ENCODE measurements around the gene SERBP1. TPM values are rescaled to one million over a fixed set of nuclear protein-coding genes. Genes with fewer than 3 reads are reported as not detected.

SERBP1 gene
- total RNA-seq, 1 experiment from 2014 or later = 315 TPM

DNA sequence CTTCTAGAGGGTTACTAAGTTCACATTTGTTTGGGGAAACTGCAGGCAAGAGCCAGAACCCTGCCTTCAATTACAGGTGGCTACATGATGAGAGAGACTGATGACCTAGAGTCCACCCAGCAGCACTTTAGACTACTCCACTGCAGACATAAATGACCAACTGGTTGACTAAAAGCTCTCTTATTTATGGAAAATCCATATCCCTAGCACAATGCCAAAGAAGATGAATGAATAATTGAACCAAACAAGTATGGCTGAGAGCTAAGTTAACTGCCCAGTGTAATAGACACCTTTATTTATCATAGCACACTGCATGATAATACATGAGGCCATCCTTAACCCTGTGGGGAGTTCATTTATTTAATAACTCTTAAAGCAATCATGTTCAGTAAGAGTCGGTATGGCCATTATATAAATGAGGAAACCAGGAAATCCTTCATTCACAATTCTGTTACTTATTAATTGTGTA is 62.1 kb downstream of the SERBP1 start:
- POLR2A ChIA-PET = interaction anchor here (0.9 to 2.6 kb wide), 3 partner anchors 9 to 62 kb away, joined by 3 to 12 read pairs (median 6); partner anchors contain the start of gene SERBP1
- no peak overlapping the region for H3K4me3 Mint-ChIP-seq (ENCODE audit: unreplicated experiment)
- no peak overlapping the region for H3K27ac Mint-ChIP-seq (ENCODE audit: low read depth, unreplicated experiment)
- H3K27me3 Mint-ChIP-seq (ENCODE audit: insufficient read depth, unreplicated experiment) = no peaks in the 10 kb centered on the region
- TF ChIP-seq, protein P1, sequence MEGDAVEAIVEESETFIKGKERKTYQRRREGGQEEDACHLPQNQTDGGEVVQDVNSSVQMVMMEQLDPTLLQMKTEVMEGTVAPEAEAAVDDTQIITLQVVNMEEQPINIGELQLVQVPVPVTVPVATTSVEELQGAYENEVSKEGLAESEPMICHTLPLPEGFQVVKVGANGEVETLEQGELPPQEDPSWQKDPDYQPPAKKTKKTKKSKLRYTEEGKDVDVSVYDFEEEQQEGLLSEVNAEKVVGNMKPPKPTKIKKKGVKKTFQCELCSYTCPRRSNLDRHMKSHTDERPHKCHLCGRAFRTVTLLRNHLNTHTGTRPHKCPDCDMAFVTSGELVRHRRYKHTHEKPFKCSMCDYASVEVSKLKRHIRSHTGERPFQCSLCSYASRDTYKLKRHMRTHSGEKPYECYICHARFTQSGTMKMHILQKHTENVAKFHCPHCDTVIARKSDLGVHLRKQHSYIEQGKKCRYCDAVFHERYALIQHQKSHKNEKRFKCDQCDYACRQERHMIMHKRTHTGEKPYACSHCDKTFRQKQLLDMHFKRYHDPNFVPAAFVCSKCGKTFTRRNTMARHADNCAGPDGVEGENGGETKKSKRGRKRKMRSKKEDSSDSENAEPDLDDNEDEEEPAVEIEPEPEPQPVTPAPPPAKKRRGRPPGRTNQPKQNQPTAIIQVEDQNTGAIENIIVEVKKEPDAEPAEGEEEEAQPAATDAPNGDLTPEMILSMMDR (IDR thresholded peaks at IDR 0.05; ENCODE audit: unreplicated experiment) = no peak
- H3K4me1 Mint-ChIP-seq (ENCODE audit: insufficient read depth, unreplicated experiment) = peaks cover 16% of the 10 kb centered on the region
- intact Hi-C loops (cut with micrococcal nuclease) = no loop called here
- no peaks in the 10 kb centered on the region for H3K36me3 Mint-ChIP-seq (ENCODE audit: insufficient read depth, unreplicated experiment)
- no peak for DNase-seq (ENCODE audit: unreplicated experiment)
- H3K9me3 Mint-ChIP-seq (ENCODE audit: unreplicated experiment) = no peaks in the 10 kb centered on the region
- CTCF ChIA-PET = interaction anchor here (0.7 to 1.7 kb wide), 4 partner anchors 9 to 155 kb away, joined by 3 to 6 read pairs (median 5); no protein-coding TSS in a partner anchor
- BruUV-seq (replicated peaks) = no TSS peak

DNA sequence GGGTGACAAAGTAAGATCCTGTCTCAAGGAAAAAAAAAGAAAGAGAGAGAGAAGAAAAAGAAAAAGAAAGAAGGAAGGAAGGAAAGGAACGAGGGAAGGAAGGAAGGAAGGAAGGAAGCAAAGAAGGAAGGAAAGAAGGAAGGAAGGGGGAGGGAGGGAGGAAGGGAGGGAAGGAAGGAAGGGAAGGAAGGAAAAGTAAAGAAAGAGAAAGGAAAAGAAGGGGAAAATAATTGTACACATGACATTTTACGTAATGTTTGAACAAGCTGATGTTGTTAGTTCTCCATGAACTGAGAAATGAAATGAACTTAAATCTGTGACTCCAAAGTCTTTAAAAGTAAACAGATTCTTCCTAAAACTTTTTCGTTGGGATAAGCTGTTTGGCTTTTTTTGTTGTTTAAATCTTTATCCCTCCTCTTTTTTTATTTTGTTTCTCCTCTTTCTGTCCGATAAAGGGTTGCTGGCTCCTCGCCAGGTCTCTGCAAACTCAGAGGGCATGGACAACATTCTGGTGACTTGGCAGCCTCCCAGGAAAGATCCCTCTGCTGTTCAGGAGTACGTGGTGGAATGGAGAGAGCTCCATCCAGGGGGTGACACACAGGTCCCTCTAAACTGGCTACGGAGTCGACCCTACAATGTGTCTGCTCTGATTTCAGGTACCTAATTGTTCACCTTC is 62.7 kb downstream of the SERBP1 start:
- intact Hi-C loops (cut with micrococcal nuclease) = no loop called here
- no TSS peak for BruUV-seq (replicated peaks)
- Mint-ChIP-seq H3K27me3 (ENCODE audit: insufficient read depth, unreplicated experiment) (no peaks in the 10 kb centered on the region), H3K4me1 (ENCODE audit: insufficient read depth, unreplicated experiment) (peaks cover 16% of the 10 kb centered on the region), H3K36me3 (ENCODE audit: insufficient read depth, unreplicated experiment) (no peaks in the 10 kb centered on the region), H3K4me3 (ENCODE audit: unreplicated experiment) (no peak overlapping the region), H3K9me3 (ENCODE audit: unreplicated experiment) (no peaks in the 10 kb centered on the region), H3K27ac (ENCODE audit: low read depth, unreplicated experiment) (no peak overlapping the region)
- TF ChIP-seq, protein P1 (IDR thresholded peaks at IDR 0.05; ENCODE audit: unreplicated experiment) = no peak
- CTCF ChIA-PET = interaction anchor here (0.6 to 1.7 kb wide), 7 partner anchors 8 to 337 kb away, joined by 3 to 6 read pairs (median 4); no protein-coding TSS in a partner anchor
- DNase-seq (ENCODE audit: unreplicated experiment) = peak; percentile 64
- POLR2A ChIA-PET = interaction anchor here (0.9 to 2.4 kb wide), 3 partner anchors 10 to 63 kb away, joined by 3 to 12 read pairs (median 4); partner anchors contain the start of gene SERBP1

DNA sequence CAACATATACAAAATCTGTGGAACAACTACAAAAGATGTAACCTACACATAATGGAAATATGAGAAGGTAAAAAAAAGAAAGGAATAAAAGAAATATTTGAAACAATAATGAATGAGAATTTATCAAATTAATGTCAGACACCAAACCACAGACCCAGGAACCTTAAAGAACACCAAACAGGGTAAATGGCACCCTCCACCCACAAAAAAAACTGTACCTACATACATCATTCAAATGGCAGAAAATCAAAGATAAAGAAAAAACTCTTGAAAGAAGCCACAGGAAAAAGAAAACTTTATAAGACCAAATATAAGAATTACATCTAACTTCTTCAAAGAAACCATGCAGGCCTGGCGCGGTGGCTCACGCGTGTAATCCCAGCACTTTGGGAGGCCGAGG is 68.6 kb downstream of the SERBP1 start:
- Mint-ChIP-seq H3K36me3 (ENCODE audit: insufficient read depth, unreplicated experiment) (peaks cover 1% of the 10 kb centered on the region), H3K4me1 (ENCODE audit: insufficient read depth, unreplicated experiment) (peaks cover 2% of the 10 kb centered on the region), H3K27me3 (ENCODE audit: insufficient read depth, unreplicated experiment) (no peaks in the 10 kb centered on the region), H3K9me3 (ENCODE audit: unreplicated experiment) (no peaks in the 10 kb centered on the region), H3K4me3 (ENCODE audit: unreplicated experiment) (no peak overlapping the region), H3K27ac (ENCODE audit: low read depth, unreplicated experiment) (no peak overlapping the region)
- intact Hi-C loops (cut with micrococcal nuclease) = no loop called here
- BruUV-seq (replicated peaks) = no TSS peak
- ChIA-PET CTCF (no interaction called here), POLR2A (interaction anchor here (0.7 to 1.3 kb wide), 2 partner anchors 10 to 68 kb away, joined by 3 to 4 read pairs; partner anchors contain the start of gene SERBP1)
- TF ChIP-seq, protein P1 (IDR thresholded peaks at IDR 0.05; ENCODE audit: unreplicated experiment) = no peak
- DNase-seq (ENCODE audit: unreplicated experiment) = no peak

DNA sequence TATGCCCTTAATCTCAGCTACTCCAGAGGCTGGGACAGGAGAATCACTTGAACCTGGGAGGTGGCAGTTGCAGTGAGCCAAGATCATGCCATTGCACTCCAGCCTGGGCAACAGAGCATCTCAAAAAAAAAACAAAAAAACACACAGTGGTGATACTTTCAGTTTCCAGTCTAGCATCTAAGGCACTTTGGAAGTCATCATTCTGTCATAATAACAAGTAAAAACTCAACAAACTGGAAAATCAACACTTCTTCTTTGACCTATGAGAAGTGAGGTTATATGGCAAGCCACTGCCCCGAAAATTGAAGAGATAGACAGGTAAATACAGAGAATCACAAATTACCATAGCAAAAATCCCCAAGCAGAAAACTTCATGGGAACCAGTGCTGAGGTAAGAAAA is 70.6 kb downstream of the SERBP1 start:
- BruUV-seq (replicated peaks) = no TSS peak
- no peaks in the 10 kb centered on the region for H3K9me3 Mint-ChIP-seq (ENCODE audit: unreplicated experiment)
- peaks cover 16% of the 10 kb centered on the region for H3K4me1 Mint-ChIP-seq (ENCODE audit: insufficient read depth, unreplicated experiment)
- no peak for DNase-seq (ENCODE audit: unreplicated experiment)
- peaks cover 5% of the 10 kb centered on the region for H3K36me3 Mint-ChIP-seq (ENCODE audit: insufficient read depth, unreplicated experiment)
- ChIA-PET POLR2A (no interaction called here), CTCF (interaction anchor here (1.4 to 2.2 kb wide), 2 partner anchors 8 to 141 kb away, joined by 5 to 6 read pairs; no protein-coding TSS in a partner anchor)
- TF ChIP-seq, protein P1 (IDR thresholded peaks at IDR 0.05; ENCODE audit: unreplicated experiment) = no peak
- intact Hi-C loops (cut with micrococcal nuclease) = no loop called here
- no peak overlapping the region for H3K4me3 Mint-ChIP-seq (ENCODE audit: unreplicated experiment)
- H3K27ac Mint-ChIP-seq (ENCODE audit: low read depth, unreplicated experiment) = no peak overlapping the region
- no peaks in the 10 kb centered on the region for H3K27me3 Mint-ChIP-seq (ENCODE audit: insufficient read depth, unreplicated experiment)

Other genes with a start within 250 kb of the SERBP1 start
- not detected in 2 replicates for gene IL12RB2, start 122.5 kb downstream of the SERBP1 start, total RNA-seq (2022)

All from MCF 10A (cell line).